HAP-1 (cell line): ENCODE data around the gene ME3.
A peak's percentile ranks its signal among the peaks of the same experiment; 100 is the strongest.
"Not testable (repeated sequence)": the region's sequence is repeated elsewhere in the genome, so short reads cannot be mapped to it uniquely, and the experiment has no call there.

Experiments used
- DNase-seq, 2 experiments: peaks; one replicate each; pipeline ENCODE4 v3.0.0-alpha.2; 2016 to 2020; ENCODE audit warnings: low spot score in 2 of 2
- H3K27me3 ChIP-seq: fragments of 250-450 bp; sonication (Bioruptor Pico); 2 replicates; pipeline ENCODE4 v1.5.1; 2020; ENCODE audit warnings: low read depth, mild to moderate bottlenecking, moderate library complexity
- H3K36me3 ChIP-seq: fragments of 250-450 bp; sonication (Bioruptor Pico); replicated peaks from 2 replicates; pipeline ENCODE4 v1.5.1; 2020; ENCODE audit warnings: mild to moderate bottlenecking
- H3K4me1 ChIP-seq: fragments of 250-450 bp; sonication (Bioruptor Pico); 2 replicates; pipeline ENCODE4 v1.5.1; 2020; ENCODE audit warnings: mild to moderate bottlenecking
- H3K4me3 ChIP-seq: fragments of 250-450 bp; sonication (Bioruptor Pico); 2 replicates; pipeline ENCODE4 v1.5.1; 2020; ENCODE audit warnings: mild to moderate bottlenecking, moderate library complexity
- H3K9me3 ChIP-seq: fragments of 250-450 bp; sonication (Bioruptor Pico); 2 replicates; pipeline ENCODE4 v1.5.1; 2020; ENCODE audit warnings: mild to moderate bottlenecking, moderate library complexity
- in situ Hi-C: fragments of 300-500 bp; cut with MboI; formaldehyde crosslinking; loops from 3 replicates; pipeline ENCODE4 v1.14.3; 2020; ENCODE audit warnings: low sequenced_read_pairs, inconsistent platforms, mixed read lengths

ME3 gene

DNA sequence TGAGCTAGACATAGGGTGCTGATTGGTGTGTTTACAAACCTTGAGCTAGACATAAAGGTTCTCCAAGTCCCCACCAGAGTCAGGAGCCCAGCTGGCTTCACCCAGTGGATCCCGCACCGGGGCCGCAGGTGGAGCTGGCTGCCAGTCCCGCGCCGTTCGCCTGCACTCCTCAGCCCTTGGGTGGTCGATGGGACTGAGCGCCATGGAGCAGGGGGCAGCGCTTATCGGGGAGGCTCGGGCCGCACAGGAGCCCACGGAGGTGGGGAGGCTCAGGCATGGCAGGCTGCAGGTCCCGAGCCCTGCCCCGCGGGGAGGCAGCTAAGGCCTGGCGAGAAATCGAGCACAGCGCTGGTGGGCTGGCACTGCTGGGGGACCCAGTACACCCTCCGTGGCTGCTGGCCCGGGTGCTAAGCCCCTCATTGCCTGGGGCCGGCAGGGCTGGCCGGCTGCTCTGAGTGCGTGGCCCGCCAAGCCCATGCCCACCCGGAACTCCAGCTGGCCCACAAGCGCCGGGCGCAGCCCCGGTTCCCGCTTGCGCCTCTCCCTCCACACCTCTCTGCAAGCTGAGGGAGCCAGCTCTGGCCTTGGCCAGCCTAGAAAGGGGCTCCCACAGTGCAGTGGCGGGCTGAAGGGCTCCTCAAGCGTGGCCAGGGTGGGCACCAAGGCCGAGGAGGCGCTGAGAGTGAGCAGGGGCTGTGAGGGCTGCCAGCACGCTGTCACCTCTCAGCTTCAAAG lies 238.9 kb downstream of the ME3 start:
- H3K9me3 ChIP-seq, H3K4me3 ChIP-seq, H3K36me3 ChIP-seq, H3K27me3 ChIP-seq, H3K4me1 ChIP-seq, in situ Hi-C loops, DNase-seq: not testable (repeated sequence)

DNA sequence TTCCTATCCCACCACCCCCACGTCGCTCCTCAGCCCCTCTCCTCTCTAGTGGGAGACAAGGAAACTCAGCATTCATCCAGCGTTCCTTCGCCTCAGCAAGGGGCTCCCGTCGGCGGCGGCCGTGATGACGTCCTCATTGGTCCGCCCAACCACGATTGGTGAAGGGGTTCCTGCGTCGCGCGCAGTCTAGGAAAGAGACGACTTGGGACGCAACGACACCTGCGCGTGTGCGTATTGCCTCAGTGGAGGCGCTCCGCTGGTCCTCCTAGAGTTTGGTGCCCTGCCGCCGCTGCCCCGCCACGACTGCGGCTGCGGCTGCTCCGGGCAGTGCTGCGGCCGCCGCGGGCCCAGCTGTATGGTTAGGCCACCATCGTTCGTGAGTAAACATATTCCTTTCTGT lies 241.2 kb downstream of the ME3 start:
- Histone ChIP-seq H3K4me3 (no peak overlapping the region), H3K9me3 (peaks cover 3% of the 10 kb centered on the region; the same call in 1 of the 2 replicates), H3K4me1 (no peaks in the 10 kb centered on the region), H3K27me3 (no peaks in the 10 kb centered on the region), H3K36me3 (no peaks in the 10 kb centered on the region)
- in situ Hi-C loops: no loop called here
- DNase-seq: no peak

DNA sequence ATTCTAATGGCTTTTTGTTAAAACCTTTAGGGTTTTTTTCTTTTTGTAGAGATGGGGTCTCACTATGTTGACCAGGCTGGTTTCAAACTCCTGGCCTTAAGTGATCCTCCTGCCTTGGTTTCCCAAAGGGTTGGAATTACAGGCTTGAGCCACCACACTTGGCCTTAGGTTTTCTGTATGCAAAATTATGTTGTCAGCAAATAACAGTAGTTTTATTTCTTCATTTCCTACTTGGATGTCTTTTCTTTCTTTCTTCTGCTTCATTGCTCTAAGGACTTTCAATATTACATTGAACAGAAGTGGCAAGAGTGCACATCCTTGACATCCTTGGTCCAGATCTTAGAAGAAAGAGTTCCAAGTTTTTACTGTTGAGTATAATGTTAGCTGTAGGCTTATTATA lies 245.0 kb downstream of the ME3 start:
- in situ Hi-C loops: no loop called here
- Histone ChIP-seq H3K36me3 (no peaks in the 10 kb centered on the region), H3K4me3 (no peak overlapping the region)

DNA sequence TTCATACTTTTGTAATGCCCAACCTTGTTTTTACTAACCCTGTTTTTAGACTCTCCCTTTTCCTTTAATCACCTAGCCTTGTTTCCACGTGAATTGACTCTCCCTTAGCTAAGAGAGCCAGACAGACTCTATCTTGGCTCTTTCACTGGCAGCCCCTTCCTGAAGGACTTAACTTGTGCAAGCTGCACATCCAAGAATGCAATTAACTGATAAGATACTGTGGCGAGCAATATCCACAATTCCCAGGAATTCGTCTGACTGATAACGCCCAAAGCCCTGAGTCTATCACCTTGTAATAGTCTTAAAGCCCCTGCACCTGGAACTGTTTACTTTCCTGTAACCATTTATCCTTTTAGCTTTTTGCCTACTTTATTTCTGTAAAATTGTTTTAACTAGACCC lies 248.9 kb downstream of the ME3 start:
- in situ Hi-C loops, H3K36me3 ChIP-seq, H3K27me3 ChIP-seq, H3K4me1 ChIP-seq, DNase-seq, H3K4me3 ChIP-seq, H3K9me3 ChIP-seq: not testable (repeated sequence)

More for the DNA sequence above, 245.0 kb downstream of the ME3 start:
- no peak for DNase-seq
- Histone ChIP-seq H3K27me3 (no peaks in the 10 kb centered on the region), H3K4me1 (no peaks in the 10 kb centered on the region), H3K9me3 (peaks cover 3% of the 10 kb centered on the region; the same call in 1 of the 2 replicates)

DNA sequence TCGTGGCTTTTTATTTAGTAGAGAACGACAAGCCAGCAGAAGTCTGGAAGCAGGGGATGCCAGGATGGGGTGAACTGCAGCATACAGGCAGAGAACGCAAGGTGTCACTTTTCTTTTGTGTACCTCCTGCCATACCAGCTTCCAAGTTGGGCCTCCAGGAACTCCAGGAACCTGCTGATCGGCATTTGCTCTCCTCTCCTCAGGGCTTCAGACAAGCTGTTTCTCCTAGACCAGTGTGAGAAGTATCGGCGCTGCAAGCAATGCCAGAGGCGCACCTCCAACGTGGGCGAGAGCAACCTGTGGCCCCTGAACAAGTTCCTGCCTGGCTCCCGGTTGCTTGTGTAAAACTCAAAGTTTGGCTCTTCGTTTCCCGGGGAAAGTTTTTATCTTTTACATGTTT lies 250.0 kb downstream of the ME3 start:
- no peaks in the 10 kb centered on the region for H3K4me1 ChIP-seq
- no peak overlapping the region for H3K4me3 ChIP-seq
- in situ Hi-C loops: no loop called here
- no peaks in the 10 kb centered on the region for H3K27me3 ChIP-seq
- peaks cover 3% of the 10 kb centered on the region; the same call in 1 of the 2 replicates for H3K9me3 ChIP-seq
- no peaks in the 10 kb centered on the region for H3K36me3 ChIP-seq
- DNase-seq: no peak

DNA sequence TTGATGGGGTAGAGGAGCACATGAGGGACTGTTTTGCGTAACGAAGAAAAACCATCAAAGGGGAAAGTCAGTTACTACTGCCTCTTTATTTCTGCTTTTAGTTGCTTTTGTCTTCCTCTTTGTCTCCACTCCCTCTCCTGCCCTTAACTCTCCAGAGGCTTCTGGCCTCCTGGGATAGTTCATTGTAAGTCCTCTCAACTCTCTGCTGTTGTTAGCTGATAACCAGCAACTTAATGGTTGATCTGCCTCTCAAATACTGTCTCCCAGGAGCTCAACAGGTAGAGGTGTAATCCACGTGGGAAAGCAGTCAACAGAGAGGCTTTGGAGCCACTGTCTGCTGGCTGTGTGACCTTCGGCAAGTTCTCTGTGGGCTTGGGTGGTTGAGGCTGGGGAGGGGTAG lies 250.5 kb downstream of the ME3 start:
- in situ Hi-C loops: no loop called here
- no peaks in the 10 kb centered on the region for H3K27me3 ChIP-seq
- no peaks in the 10 kb centered on the region for H3K36me3 ChIP-seq
- H3K9me3 ChIP-seq: peaks cover 3% of the 10 kb centered on the region; the same call in 1 of the 2 replicates
- H3K4me1 ChIP-seq: no peaks in the 10 kb centered on the region
- H3K4me3 ChIP-seq: no peak overlapping the region
- DNase-seq: no peak

DNA sequence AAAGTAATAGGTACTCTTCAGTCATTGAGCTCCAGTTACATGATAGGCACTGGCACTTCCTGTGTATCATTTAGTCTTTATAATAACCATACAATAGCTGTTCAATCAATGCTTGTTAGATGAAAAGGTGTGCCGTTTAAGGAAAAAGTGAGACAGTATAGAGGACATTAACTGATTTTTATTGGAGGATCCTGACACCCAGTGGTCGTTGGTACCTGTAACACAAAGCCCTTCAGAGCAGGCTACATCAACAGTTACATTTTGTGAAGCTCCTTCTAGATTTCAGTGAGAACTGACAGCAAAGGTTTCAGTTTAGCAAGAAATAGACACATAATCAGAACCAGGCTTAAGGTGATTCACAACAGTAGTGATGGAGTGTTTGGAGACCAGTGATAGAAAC lies 253.5 kb downstream of the ME3 start:
- in situ Hi-C loops: no loop called here
- no peaks in the 10 kb centered on the region for H3K4me1 ChIP-seq
- no peaks in the 10 kb centered on the region for H3K27me3 ChIP-seq
- H3K36me3 ChIP-seq: no peaks in the 10 kb centered on the region
- H3K4me3 ChIP-seq: no peak overlapping the region
- H3K9me3 ChIP-seq: no peaks in the 10 kb centered on the region
- DNase-seq: peak in 1 of 2 experiments; percentile 20

DNA sequence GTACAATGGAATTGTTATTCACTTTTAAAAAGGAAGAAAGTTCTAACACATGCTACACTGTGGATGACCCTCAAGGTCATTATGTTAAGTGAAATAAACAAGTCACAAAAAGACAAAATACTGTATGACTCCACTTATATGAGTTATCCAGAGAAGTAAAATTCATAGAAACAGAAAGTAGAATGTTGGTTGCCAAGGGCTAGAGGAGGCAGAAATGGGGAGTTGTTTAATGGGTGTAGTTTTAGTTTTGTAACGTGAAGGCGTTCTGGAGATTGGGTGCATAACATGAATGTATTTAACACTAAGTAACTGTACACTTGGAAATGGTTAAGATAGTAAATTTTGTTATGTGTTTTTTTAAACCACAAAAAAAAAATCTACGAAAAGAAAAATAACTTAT lies 253.9 kb downstream of the ME3 start:
- in situ Hi-C loops: no loop called here

DNA sequence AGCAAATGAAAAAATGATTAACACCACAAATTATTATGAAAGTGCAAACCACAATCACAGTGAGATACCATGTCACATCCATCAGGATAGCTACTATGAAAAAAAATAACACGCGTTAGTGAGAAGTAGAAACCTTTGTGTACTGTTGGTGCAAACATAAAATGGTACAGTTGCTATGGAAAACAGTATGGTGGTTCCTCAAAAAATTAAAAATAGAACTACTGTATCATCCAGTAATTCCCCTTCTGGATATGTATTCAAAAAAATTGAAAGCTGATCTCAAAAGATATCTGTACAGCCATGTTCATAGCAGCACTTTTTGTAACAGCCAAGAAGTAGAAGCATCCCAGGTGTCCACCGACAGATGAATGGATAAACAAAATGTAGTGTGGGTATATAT lies 254.3 kb downstream of the ME3 start:
- in situ Hi-C loops: no loop called here
- Histone ChIP-seq H3K4me1 (no peaks in the 10 kb centered on the region), H3K27me3 (no peaks in the 10 kb centered on the region), H3K36me3 (no peaks in the 10 kb centered on the region), H3K4me3 (no peak overlapping the region), H3K9me3 (no peaks in the 10 kb centered on the region)
- no peak for DNase-seq

More for the DNA sequence above, 253.9 kb downstream of the ME3 start:
- Histone ChIP-seq H3K9me3 (no peaks in the 10 kb centered on the region), H3K36me3 (no peaks in the 10 kb centered on the region), H3K4me1 (no peaks in the 10 kb centered on the region), H3K4me3 (no peak overlapping the region), H3K27me3 (no peaks in the 10 kb centered on the region)
- no peak for DNase-seq

DNA sequence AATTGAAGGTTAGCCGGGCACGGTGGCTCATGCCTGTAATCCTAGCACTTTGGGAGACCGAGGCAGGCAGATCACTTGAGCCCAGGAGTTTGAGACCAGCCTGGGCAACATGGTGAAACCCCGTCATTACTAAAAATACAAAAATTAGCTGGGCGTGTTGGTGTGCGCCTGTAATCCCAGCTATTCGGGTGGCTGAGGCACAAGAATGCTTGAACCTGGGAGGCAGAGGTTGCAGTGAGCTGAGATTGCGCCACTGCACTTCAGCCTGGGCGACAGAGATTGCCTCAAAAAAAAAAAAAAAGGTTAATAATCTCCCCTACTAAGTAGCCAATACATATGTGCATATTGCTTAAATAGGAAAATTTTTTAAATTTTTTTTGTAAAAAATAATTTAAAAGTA lies 255.5 kb downstream of the ME3 start:
- in situ Hi-C loops, DNase-seq, H3K9me3 ChIP-seq, H3K27me3 ChIP-seq, H3K36me3 ChIP-seq, H3K4me3 ChIP-seq, H3K4me1 ChIP-seq: not testable (repeated sequence)

DNA sequence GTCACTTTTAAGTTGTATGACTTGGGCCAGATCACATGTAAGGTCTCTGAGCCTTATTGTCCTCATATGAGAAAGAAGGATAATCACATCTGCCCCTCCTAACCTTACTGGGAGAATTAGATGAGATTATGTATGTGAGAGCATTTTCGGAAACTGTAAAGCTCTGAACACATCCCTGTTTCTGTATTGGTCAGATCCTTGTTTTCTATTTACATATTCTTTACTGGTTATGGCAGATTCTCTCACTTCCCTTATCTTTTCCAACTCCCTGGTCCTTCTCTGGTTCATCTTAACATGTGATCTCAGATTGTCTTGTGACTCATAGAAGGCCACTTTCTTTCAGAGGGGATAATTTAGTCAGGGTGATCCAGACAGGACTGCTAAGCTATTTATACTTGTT lies 255.9 kb downstream of the ME3 start:
- no peak for DNase-seq
- no peaks in the 10 kb centered on the region for H3K27me3 ChIP-seq
- H3K36me3 ChIP-seq: no peaks in the 10 kb centered on the region
- no peaks in the 10 kb centered on the region for H3K4me1 ChIP-seq
- H3K9me3 ChIP-seq: no peaks in the 10 kb centered on the region
- in situ Hi-C loops: no loop called here
- no peak overlapping the region for H3K4me3 ChIP-seq

DNA sequence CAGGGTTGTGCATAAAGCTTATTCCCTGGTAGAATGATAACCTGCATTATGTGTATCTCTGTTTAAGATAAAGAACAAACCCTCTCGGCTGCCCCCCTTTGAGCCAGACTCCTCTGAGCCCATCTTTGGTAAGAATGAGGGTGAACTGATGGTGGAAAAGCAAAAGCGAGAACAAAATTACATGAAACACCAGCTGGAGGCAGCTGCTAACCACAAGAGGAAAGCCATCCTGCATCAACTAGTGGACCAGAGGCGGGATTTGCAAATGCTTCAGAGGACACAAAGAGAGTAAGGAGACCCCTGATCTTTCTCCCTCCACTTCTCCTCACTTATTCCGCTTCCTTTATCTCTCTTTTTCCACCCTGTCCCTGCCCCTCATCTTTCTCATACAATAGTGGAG lies 257.4 kb downstream of the ME3 start:
- Histone ChIP-seq H3K4me1 (no peaks in the 10 kb centered on the region), H3K36me3 (no peaks in the 10 kb centered on the region), H3K9me3 (no peaks in the 10 kb centered on the region), H3K4me3 (no peak overlapping the region), H3K27me3 (no peaks in the 10 kb centered on the region)
- in situ Hi-C loops: no loop called here
- no peak for DNase-seq

DNA sequence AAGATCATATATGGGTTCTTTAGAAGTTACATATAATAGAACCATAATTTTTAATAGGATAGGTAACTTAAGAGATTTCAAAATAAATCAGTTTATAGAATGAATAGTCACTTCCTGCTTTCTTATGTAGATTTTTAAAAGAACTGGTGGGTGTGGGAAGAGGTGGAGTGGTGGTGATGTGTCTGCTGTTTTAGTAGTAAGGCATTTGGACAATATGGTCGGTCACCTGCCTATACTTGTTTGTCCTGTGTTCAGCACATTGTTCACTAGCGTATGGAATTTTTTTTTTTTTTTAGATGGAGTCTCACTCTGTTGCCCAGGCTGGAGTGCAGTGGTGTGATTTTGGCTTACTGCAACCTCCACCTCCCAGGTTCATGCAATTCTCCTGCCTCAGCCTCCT lies 258.4 kb downstream of the ME3 start:
- no peaks in the 10 kb centered on the region for H3K4me1 ChIP-seq
- H3K36me3 ChIP-seq: no peaks in the 10 kb centered on the region
- H3K27me3 ChIP-seq: no peaks in the 10 kb centered on the region
- DNase-seq: no peak
- H3K9me3 ChIP-seq: no peaks in the 10 kb centered on the region
- in situ Hi-C loops: no loop called here
- no peak overlapping the region for H3K4me3 ChIP-seq

DNA sequence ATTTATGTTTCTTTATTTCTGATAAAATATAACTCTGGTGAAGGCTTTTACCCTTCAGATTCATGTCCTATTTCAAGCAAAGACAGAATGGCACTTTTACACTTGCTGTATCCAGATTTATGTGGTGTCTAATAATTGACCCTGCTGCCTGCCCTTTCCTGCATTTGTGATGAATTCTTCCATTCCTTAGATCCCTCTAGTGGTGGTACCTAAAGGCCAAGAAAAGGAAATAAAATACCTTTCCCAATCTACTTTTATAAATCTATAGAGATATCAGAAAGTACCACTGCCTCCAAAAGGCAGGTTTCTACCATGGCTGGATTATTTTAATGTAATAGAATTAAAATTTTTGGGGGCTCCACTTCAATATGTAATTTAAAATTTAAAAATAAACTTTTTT lies 263.6 kb downstream of the ME3 start:
- no peaks in the 10 kb centered on the region for H3K36me3 ChIP-seq
- no peaks in the 10 kb centered on the region for H3K9me3 ChIP-seq
- in situ Hi-C loops: no loop called here
- DNase-seq: no peak
- no peak overlapping the region for H3K4me3 ChIP-seq
- no peaks in the 10 kb centered on the region for H3K4me1 ChIP-seq
- no peaks in the 10 kb centered on the region for H3K27me3 ChIP-seq

DNA sequence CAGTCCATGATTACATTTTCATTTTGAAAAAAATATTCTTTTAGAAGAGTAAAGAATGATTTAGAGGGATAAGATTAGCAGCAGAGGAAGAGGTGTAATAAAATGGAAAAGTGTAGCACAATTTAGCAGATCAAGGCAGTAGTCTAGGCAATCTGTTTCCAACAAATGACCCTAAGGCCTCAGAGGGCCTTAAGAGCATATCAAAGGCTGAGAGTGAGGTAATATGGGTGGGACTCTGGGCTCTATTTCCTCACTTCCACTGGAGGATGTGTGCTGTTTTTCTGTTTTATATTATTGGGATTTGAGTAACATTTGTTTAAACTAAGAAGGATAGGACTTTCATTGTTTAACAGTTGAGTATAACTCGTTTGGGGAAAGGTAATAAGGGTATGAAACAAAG lies 269.0 kb downstream of the ME3 start:
- H3K9me3 ChIP-seq: no peaks in the 10 kb centered on the region
- no peaks in the 10 kb centered on the region for H3K4me1 ChIP-seq
- H3K27me3 ChIP-seq: no peaks in the 10 kb centered on the region
- no peaks in the 10 kb centered on the region for H3K36me3 ChIP-seq
- no peak overlapping the region for H3K4me3 ChIP-seq
- in situ Hi-C loops: no loop called here
- no peak for DNase-seq
